ENCODE data around the gene MEI4.

DNA sequence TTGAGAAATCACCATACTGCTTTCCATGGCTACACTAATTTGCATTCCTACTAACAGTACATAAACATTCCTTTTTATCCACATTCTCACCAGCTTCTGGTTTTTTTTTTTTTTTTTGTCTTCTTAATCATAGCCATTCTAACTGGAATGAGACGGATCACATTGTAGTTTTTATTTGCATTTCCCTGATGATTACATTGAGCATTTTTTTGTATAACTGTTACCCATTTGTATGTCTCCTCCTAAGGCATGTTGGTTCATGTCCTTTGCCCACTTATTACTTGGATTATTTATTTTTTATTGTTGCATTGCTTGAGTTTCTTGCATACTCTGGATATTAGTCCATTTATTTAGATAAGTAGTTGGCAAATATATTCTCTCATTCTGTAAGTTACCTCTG, 258.0 kb downstream of the MEI4 start:
- TF ChIP-seq CTCF (IDR thresholded peaks at IDR 0.05): no peak
- TF ChIP-seq POLR2A (IDR thresholded peaks at IDR 0.05): no peak
